AG04450 (cell line): ENCODE results near the gene PURA. TPM values are rescaled to one million over a fixed set of nuclear protein-coding genes. Genes with fewer than 3 reads are reported as not detected.

Experiments used
- CTCF ChIA-PET: fragments of 300-600, 350-600 bp; formaldehyde crosslinking; extraction: SDS; loops from one replicate; lab custom pipeline; 2022; ENCODE audit warnings: antibody characterized with exemption, inconsistent platforms; lab: Charles Lee
- POLR2A ChIA-PET: fragments of 350-600 bp; formaldehyde crosslinking; extraction: SDS; loops from one replicate; lab custom pipeline; 2021; ENCODE audit warnings: antibody characterized with exemption, inconsistent platforms; lab: Yijun Ruan, JAX
- DNase-seq: peaks from one replicate; pipeline ENCODE4 v3.0.0-alpha.2; 2011; ENCODE audit warnings: low read depth, low spot score
- H3K27ac ChIP-seq: one replicate; pipeline ENCODE4 v1.5.1; 2012; ENCODE audit warnings: low read depth, low read length, control low read depth
- H3K27me3 ChIP-seq: one replicate; pipeline ENCODE4 v1.6.0; 2012; ENCODE audit warnings: low read length; ENCODE audit not compliant: control insufficient read depth, insufficient read depth
- H3K4me3 ChIP-seq: 2 replicates; pipeline ENCODE4 v1.5.1; 2011; ENCODE audit warnings: mild to moderate bottlenecking, low read depth, low read length, control low read depth
- H3K9me3 ChIP-seq: 2 replicates; pipeline ENCODE4 v1.5.1; 2012; ENCODE audit warnings: low read length; ENCODE audit not compliant: control insufficient read depth, insufficient read depth
- CTCF ChIP-seq: IDR thresholded peaks from 2 replicates; pipeline ENCODE4 v1.5.1; 2011; ENCODE audit warnings: low read depth, low read length, control low read depth, inconsistent platforms
- polyA plus RNA-seq: library from polyadenylated mRNA; depleted of rRNA; stranded (reverse); fragments of >200 nt; gene quantifications from 2 replicates; pipeline ENCODE4 v1.2.3, GENCODE V29; 2011

PURA gene
- polyA plus RNA-seq, 1 experiment, result 4.5 TPM

- H3K27me3 ChIP-seq, result peaks cover 3% of the 10 kb centered on the region
- no peaks in the 10 kb centered on the region for H3K9me3 ChIP-seq
- CTCF ChIA-PET, result interaction anchor here (1.8 kb wide), 1 partner anchor 8 kb away, joined by 4 read pairs; no protein-coding TSS in a partner anchor
- H3K27ac ChIP-seq, result no peak overlapping the region
- POLR2A ChIA-PET, result no interaction called here
- H3K4me3 ChIP-seq, result no peak overlapping the region
- no peak for TF ChIP-seq CTCF
- DNase-seq, result no peak
These were observed 52.0 kb downstream of the PURA start for GRCh38 chr5:140165923-140166270.

- POLR2A ChIA-PET, result no interaction called here
These were observed 53.0 kb downstream of the PURA start for GRCh38 chr5:140166911-140167310.

GRCh38 chr5:140168371-140168770, 54.5 kb downstream of the PURA start:
- POLR2A ChIA-PET, result interaction anchor here (0.6 kb wide), 1 partner anchor 10 kb away, joined by 15 read pairs; no protein-coding TSS in a partner anchor

More at GRCh38 chr5:140166911-140167310, 53.0 kb downstream of the PURA start:
- CTCF ChIA-PET, result interaction anchor here (0.6 to 1.8 kb wide), 2 partner anchors 9 to 22 kb away, joined by 3 to 4 read pairs; no protein-coding TSS in a partner anchor
- H3K4me3 ChIP-seq, result no peak overlapping the region
- H3K27ac ChIP-seq, result no peak overlapping the region
- no peak for DNase-seq
- peaks cover 3% of the 10 kb centered on the region for H3K27me3 ChIP-seq
- no peak for TF ChIP-seq CTCF
- H3K9me3 ChIP-seq, result no peaks in the 10 kb centered on the region

GRCh38 chr5:140169410-140169809, 55.5 kb downstream of the PURA start:
- DNase-seq, result no peak
- no peak overlapping the region for H3K27ac ChIP-seq
- no peak overlapping the region for H3K4me3 ChIP-seq
- ChIA-PET CTCF (interaction anchor here (0.5 to 2.7 kb wide), 6 partner anchors 13 to 382 kb away, joined by 3 to 17 read pairs (median 4); no protein-coding TSS in a partner anchor), POLR2A (interaction anchor here (0.7 kb wide), 1 partner anchor 517 kb away, joined by 3 read pairs; no protein-coding TSS in a partner anchor)
- H3K27me3 ChIP-seq, result peaks cover 3% of the 10 kb centered on the region
- TF ChIP-seq CTCF, result no peak
- H3K9me3 ChIP-seq, result no peaks in the 10 kb centered on the region

More at GRCh38 chr5:140168371-140168770, 54.5 kb downstream of the PURA start:
- TF ChIP-seq CTCF, result no peak
- CTCF ChIA-PET, result interaction anchor here (1.1 to 2.7 kb wide), 3 partner anchors 12 to 71 kb away, joined by 4 to 17 read pairs (median 5); no protein-coding TSS in a partner anchor
- no peak overlapping the region for H3K27ac ChIP-seq
- no peak for DNase-seq
- no peaks in the 10 kb centered on the region for H3K9me3 ChIP-seq
- no peak overlapping the region for H3K4me3 ChIP-seq
- peaks cover 3% of the 10 kb centered on the region for H3K27me3 ChIP-seq

- no peak for TF ChIP-seq CTCF
- no peak for DNase-seq
- CTCF ChIA-PET, result no interaction called here
- Histone ChIP-seq H3K27ac (no peak overlapping the region), H3K4me3 (no peak overlapping the region), H3K9me3 (no peaks in the 10 kb centered on the region; the same call in 1 of the 2 replicates), H3K27me3 (no peaks in the 10 kb centered on the region)
- POLR2A ChIA-PET, result no interaction called here
These were observed 58.6 kb downstream of the PURA start for GRCh38 chr5:140172483-140172882.
